ENCODE data around the gene PPP1R13B.

- TF ChIP-seq CTCF (IDR thresholded peaks at IDR 0.05; ENCODE audit: insufficient read depth, low read length) (no peak), GABPA (IDR thresholded peaks at IDR 0.05; ENCODE audit: low read depth) (no peak), POLR2AphosphoS5 (IDR thresholded peaks at IDR 0.05; ENCODE audit: low read depth) (no peak)
Measured at GRCh38 chr14:103721334-103722120, 125.8 kb downstream of the PPP1R13B start.
